HepG2 (cell line): ENCODE data around the gene NEDD4. TPM values are rescaled to one million over a fixed set of nuclear protein-coding genes. Genes with fewer than 3 reads are reported as not detected.
"Not testable (repeated sequence)": the region's sequence is repeated elsewhere in the genome, so short reads cannot be mapped to it uniquely, and the experiment has no call there.

Source experiments
- ATAC-seq: fragments of 200-7000 bp; cut with Tn5 transposase; 3 replicates; pipeline ENCODE4 v1.9.1; 2020; ENCODE audit warnings: mild to moderate bottlenecking, moderate library complexity
- BruUV-seq: library from RNA; stranded (reverse); fragments of 400-500 nt; replicated peaks from 2 replicates; lab custom pipeline; 2021; lab: Mats Ljungman, UMichigan
- CTCF ChIA-PET: fragments of 300-600 bp; formaldehyde crosslinking; extraction: SDS; loops from one replicate; lab custom pipeline; 2021; ENCODE audit warnings: low total read pairs, inconsistent platforms, low intra/inter-chr PET ratio; lab: Yijun Ruan, JAX
- POLR2A ChIA-PET: fragments of 350-600 bp; sonication (Branson Sonifier 250); formaldehyde crosslinking; loops from one replicate; lab custom pipeline; 2020; ENCODE audit warnings: antibody characterized with exemption, inconsistent platforms; lab: Yijun Ruan, JAX
- DNase-seq: peaks from one replicate; pipeline ENCODE4 v3.0.0-alpha.2; 2015; ENCODE audit warnings: low spot score
- FAIRE-seq: peaks from 3 replicates; lab custom pipeline; 2011; peaks lifted over from hg19 to GRCh38; lab: Jason Lieb, UNC
- H2AFZ ChIP-seq: one replicate; pipeline ENCODE4 v1.6.1; 2011; ENCODE audit warnings: low read length, inconsistent platforms
- H3K27ac ChIP-seq: fragments of 300-600 bp; 3 replicates; pipeline ENCODE4 v1.8.0; 2011; ENCODE audit warnings: mixed run types, mild to moderate bottlenecking, mixed read lengths, low read length, inconsistent platforms; ENCODE audit not compliant: insufficient read depth; ENCODE audit errors: extremely low read length
- H3K27me3 ChIP-seq, 2 experiments: fragments of 200-600 bp in 1 of 2; 2 replicates in 1 of 2; 3 replicates in 1 of 2; pipeline versions ENCODE4 v1.6.0 to v1.8.0; 2011; ENCODE audit warnings: low read length in 2 of 2, mild to moderate bottlenecking in 2 of 2, moderate library complexity in 2 of 2, inconsistent platforms in 1 of 2; ENCODE audit not compliant: insufficient read depth in 2 of 2, control insufficient read depth in 1 of 2
- H3K36me3 ChIP-seq, 2 experiments: fragments of 200-600 bp in 1 of 2; replicated peaks in 1 of 2; 2 replicates in 1 of 2; 3 replicates in 1 of 2; pipeline versions ENCODE4 v1.5.1 to v1.8.0; 2011; ENCODE audit warnings: low read length in 2 of 2, inconsistent platforms in 1 of 2; ENCODE audit not compliant: insufficient read depth in 2 of 2, control insufficient read depth in 1 of 2
- H3K4me1 ChIP-seq: 2 replicates; pipeline ENCODE4 v1.5.1; 2012; ENCODE audit warnings: low read length, inconsistent platforms; ENCODE audit not compliant: insufficient read depth
- H3K4me2 ChIP-seq: 2 replicates; pipeline ENCODE4 v1.6.0; 2011; ENCODE audit warnings: low read depth, low read length, inconsistent platforms
- H3K4me3 ChIP-seq, 3 experiments: fragments of 200-600 bp in 1 of 3; sonication (generic), shearing (Covaris generic) in 1 of 3; replicated peaks in 1 of 3; 2 replicates each; pipeline ENCODE4 v1.5.1; 2011 to 2016; ENCODE audit warnings: low read length in 3 of 3, inconsistent platforms in 2 of 3, low read depth in 2 of 3, mild to moderate bottlenecking in 2 of 3, control low read depth in 1 of 3, mixed read lengths in 1 of 3; ENCODE audit not compliant: insufficient read depth in 1 of 3
- H3K79me2 ChIP-seq: one replicate; pipeline ENCODE4 v1.6.1; 2011; ENCODE audit warnings: low read length, inconsistent platforms; ENCODE audit not compliant: insufficient read depth
- H3K9ac ChIP-seq: 2 replicates; pipeline ENCODE4 v1.6.0; 2011; ENCODE audit warnings: mild to moderate bottlenecking, low read depth, low read length, inconsistent platforms; ENCODE audit not compliant: insufficient read depth
- H3K9me3 ChIP-seq: 2 replicates; pipeline ENCODE4 v1.5.1; 2012; ENCODE audit warnings: mild to moderate bottlenecking, low read length
- H4K20me1 ChIP-seq: 2 replicates; pipeline ENCODE4 v1.6.0; 2011; ENCODE audit warnings: inconsistent platforms, mild to moderate bottlenecking, low read length, moderate library complexity; ENCODE audit not compliant: insufficient read depth
- BHLHE40 ChIP-seq: IDR thresholded peaks from 2 replicates; pipeline ENCODE4 v1.6.1; 2011; ENCODE audit warnings: low read length, improper control_type of control experiment
- CEBPB ChIP-seq: IDR thresholded peaks from 2 replicates; pipeline ENCODE4 v1.6.1; 2011; ENCODE audit warnings: low read depth, low read length, improper control_type of control experiment, borderline replicate concordance
- WGBS: methylation state at CpG from one replicate; pipeline ENCODE4 v1.1.6; 2017; ENCODE audit warnings: low lambda C conversion rate; 5-methylcytosine and 5-hydroxymethylcytosine counted together
- in situ Hi-C: cut with HindIII; loops from 2 replicates; pipeline ENCODE4 v1.10.0; 2017; ENCODE audit warnings: low pct_unique_long_range_greater_than_20kb; ENCODE audit not compliant: extremely low pct_ligation_motif_present
- intact Hi-C: fragments of 100-400 bp; cut with micrococcal nuclease; formaldehyde crosslinking; loops from one replicate; pipeline ENCODE4 v1.10.0; 2022; ENCODE audit not compliant: unreplicated experiment
- polyA plus RNA-seq, 8 experiments: library from polyadenylated mRNA; depleted of rRNA in 3 of 8; stranded (reverse) in 7 of 8; unstranded in 1 of 8; fragments of >200 nt; fragmentation: Illumina TruSeq in 4 of 8; extraction: Trizol in 4 of 8; gene quantifications; 2 replicates each; pipeline versions ENCODE4 v1.2.1 to v1.2.3, GENCODE V29; 2011 to 2016; ENCODE audit warnings: low read depth in 4 of 8, missing spikeins in 1 of 8, mixed read lengths in 1 of 8; ENCODE audit not compliant: insufficient read depth in 1 of 8
- total RNA-seq, 5 experiments: library from RNA; depleted of rRNA; stranded (reverse); fragments of >200 nt; fragmentation: Illumina TruSeq; extraction: Trizol; gene quantifications; 2 replicates each; pipeline ENCODE4 v1.2.3, GENCODE V29; 2016; ENCODE audit warnings: low read depth in 1 of 5

The NEDD4 gene
- total and polyA plus RNA-seq, 2 of the 13 experiments (the other 11 are each of a cell fraction or from before 2014, with no cell fraction given), result 10.4 to 13.0 TPM

- H3K79me2 ChIP-seq, H3K9ac ChIP-seq, in situ Hi-C loops, FAIRE-seq, DNase-seq, BruUV-seq, ATAC-seq, CTCF ChIA-PET, H3K27ac ChIP-seq, POLR2A ChIA-PET, H3K9me3 ChIP-seq, intact Hi-C loops, H4K20me1 ChIP-seq, H3K4me3 ChIP-seq, H3K4me1 ChIP-seq, H3K36me3 ChIP-seq, H2AFZ ChIP-seq, H3K27me3 ChIP-seq: not testable (repeated sequence)
- H3K4me2 ChIP-seq, result 0 out of 2 replicates have a peak overlapping the region, but pooled peaks have one; percentile 27
- WGBS, result 29% methylated on average over 5 of the region's 5 CpGs
- TF ChIP-seq CEBPB, result 0 out of 2 replicates have a peak, but pooled peaks have one; percentile 24
- TF ChIP-seq BHLHE40, result 0 out of 2 replicates have a peak, but pooled peaks have one; percentile 28
Observed at GRCh38 chr15:56006371-56006770, 13.0 kb upstream of the NEDD4 start.

DNA sequence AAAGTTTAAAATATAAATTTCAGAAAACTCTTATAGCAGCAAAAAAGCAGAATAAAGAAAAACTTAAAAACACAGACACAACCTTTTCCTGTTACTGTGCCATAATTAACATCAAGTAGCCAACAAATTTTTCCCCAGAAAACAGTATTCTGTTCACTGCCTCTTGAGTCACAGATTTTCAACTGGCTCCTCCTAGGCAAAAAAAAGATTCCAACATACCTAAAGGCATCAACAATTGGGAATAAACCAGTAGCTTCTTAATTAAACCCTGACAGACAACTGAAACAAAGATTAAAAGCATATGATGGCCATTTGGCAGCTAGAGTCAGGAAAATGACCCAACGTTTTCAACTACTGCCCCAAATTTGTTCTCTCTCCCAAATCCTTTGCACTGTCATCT, 10.9 kb upstream of the NEDD4 start:
- DNase-seq, H3K4me3 ChIP-seq, H3K9ac ChIP-seq, H3K36me3 ChIP-seq, H3K4me1 ChIP-seq, intact Hi-C loops, ATAC-seq, H4K20me1 ChIP-seq, H3K9me3 ChIP-seq, in situ Hi-C loops, CTCF ChIA-PET, H3K79me2 ChIP-seq, H3K27me3 ChIP-seq, H2AFZ ChIP-seq, H3K27ac ChIP-seq, H3K4me2 ChIP-seq, POLR2A ChIA-PET, FAIRE-seq, BruUV-seq: not testable (repeated sequence)
- 0% methylated on average over 1 of the region's 1 CpG for WGBS

DNA sequence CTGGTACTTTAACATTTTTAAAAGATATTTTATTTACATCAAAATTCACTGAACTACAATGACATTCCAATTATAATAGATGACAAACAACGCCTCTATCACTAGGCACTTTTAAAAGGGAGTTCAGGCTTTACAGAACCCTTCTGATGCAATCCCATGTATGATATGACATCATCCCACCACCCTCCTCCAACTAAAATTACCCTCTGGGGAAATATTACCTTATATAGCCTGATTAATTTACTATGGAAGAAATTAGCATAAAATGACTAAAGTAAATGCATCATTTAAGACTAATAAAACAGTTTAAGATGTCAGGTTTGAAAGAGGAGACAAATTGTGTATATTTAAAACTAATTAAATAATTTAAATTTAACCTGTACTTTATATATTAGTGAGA, 10.4 kb upstream of the NEDD4 start:
- WGBS, result 71% methylated on average over 1 of the region's 1 CpG
- H3K4me2 ChIP-seq, CTCF ChIA-PET, H3K4me1 ChIP-seq, H2AFZ ChIP-seq, H4K20me1 ChIP-seq, H3K9me3 ChIP-seq, H3K4me3 ChIP-seq, H3K36me3 ChIP-seq, DNase-seq, H3K9ac ChIP-seq, H3K27ac ChIP-seq, intact Hi-C loops, H3K27me3 ChIP-seq, FAIRE-seq, POLR2A ChIA-PET, BruUV-seq, ATAC-seq, in situ Hi-C loops, H3K79me2 ChIP-seq: not testable (repeated sequence)
